Breast epithelium (tissue), 4 donors: ENCODE data around the gene MAFB. TPM values are rescaled to one million over a fixed set of nuclear protein-coding genes. Genes with fewer than 3 reads are reported as not detected.

Source experiments
- DNase-seq, 2 donors: peaks; one replicate each; pipeline ENCODE4 v3.0.0-alpha.2; 2019; ENCODE audit warnings: low spot score in 2 of 2
- H3K27ac ChIP-seq, 2 donors: fragments of 200-600 bp; sonication (generic) in 1 of 2; one replicate each; pipeline ENCODE4 v1.5.1; 2016 to 2019; ENCODE audit warnings: mild to moderate bottlenecking in 1 of 2
- H3K27me3 ChIP-seq, 2 donors: fragments of 200-600 bp; sonication (generic) in 1 of 2; one replicate each; pipeline versions ENCODE4 v1.5.1 to v1.6.0; 2017 to 2019; ENCODE audit warnings: control low read depth in 1 of 2, mild to moderate bottlenecking in 1 of 2
- H3K36me3 ChIP-seq: fragments of 200-600 bp; one replicate; pipeline ENCODE4 v1.5.1; 2019
- H3K4me1 ChIP-seq, 2 donors: fragments of 200-600 bp; sonication (generic); one replicate each; pipeline ENCODE4 v1.5.1; 2016 to 2019; ENCODE audit warnings: control low read depth in 1 of 2
- H3K4me3 ChIP-seq, 3 donors: fragments of 200-600 bp; sonication (generic); 1 replicate in 2 of 3; 2 replicates in 1 of 3; pipeline ENCODE4 v1.5.1; 2016 to 2019; ENCODE audit warnings: mild to moderate bottlenecking in 3 of 3, moderate library complexity in 2 of 3
- H3K9me3 ChIP-seq, 2 donors: fragments of 200-600 bp; sonication (generic) in 1 of 2; one replicate each; pipeline ENCODE4 v1.5.1; 2016 to 2019; ENCODE audit warnings: control low read depth in 1 of 2
- CTCF ChIP-seq, 3 donors: fragments of 450-650 bp; IDR thresholded peaks; one replicate each; pipeline ENCODE4 v1.5.1; 2016 to 2017; ENCODE audit warnings: antibody characterized with exemption in 3 of 3, mild to moderate bottlenecking in 3 of 3, moderate library complexity in 3 of 3
- POLR2A ChIP-seq: fragments of 450-650 bp; IDR thresholded peaks from one replicate; pipeline ENCODE4 v1.6.1; 2016; ENCODE audit warnings: antibody characterized with exemption, mild to moderate bottlenecking, moderate library complexity
- POLR2AphosphoS5 ChIP-seq, 3 donors: sonication (generic); formaldehyde crosslinking; IDR thresholded peaks; one replicate each; pipeline ENCODE4 v1.6.1; 2017; ENCODE audit warnings: antibody characterized with exemption in 3 of 3
- intact Hi-C: fragments of 100-400 bp; cut with DNase I; formaldehyde crosslinking; loops from one replicate; pipeline ENCODE4 v1.15.1; 2023; ENCODE audit warnings: low total_unique reads
- total RNA-seq, 3 donors: library from RNA; depleted of rRNA; stranded (reverse); fragments of >200 nt; gene quantifications; one replicate each; pipeline ENCODE4 v1.1.0, GENCODE V29; 2016

The MAFB gene
- total RNA-seq, 3 donors from 2014 or later, result 39.0 to 148 (median 43.9) TPM

DNA sequence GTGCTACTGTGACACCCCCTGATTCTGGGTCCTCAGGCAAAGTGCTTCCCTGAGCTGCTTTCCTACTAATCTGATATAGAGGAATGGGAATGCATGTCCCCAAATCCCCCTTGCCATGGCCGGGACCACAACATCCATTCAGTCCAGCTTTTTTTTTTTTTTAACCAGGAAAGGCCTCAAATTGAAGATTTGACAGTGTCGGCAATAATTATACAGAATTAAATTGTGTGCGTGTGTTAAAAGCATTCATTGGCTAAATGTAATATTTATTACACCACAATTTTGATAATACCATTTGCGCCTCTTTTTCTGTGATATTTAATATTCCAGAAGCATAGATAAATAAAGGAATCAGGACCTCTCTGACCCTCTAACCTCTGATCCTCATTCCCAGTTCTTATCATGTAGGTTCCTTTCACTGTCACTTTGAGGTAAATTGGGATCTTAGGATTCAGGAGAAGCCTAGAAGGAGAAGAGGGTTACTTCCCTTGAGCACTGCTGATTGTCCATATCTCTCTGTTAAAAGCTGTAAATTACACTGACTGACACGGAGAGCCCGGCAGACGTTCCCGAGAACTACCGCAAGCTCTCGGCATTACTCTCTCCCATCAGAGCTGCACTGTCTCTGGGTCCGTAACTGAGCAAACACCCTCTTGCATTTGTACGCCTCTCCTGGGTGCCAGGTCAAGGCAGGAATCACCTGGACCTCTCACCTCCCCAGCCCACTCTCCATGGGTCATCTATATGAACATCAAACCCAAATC is 29.4 kb upstream of the MAFB start:
- H3K9me3 ChIP-seq, result no peaks in the 10 kb centered on the region
- DNase-seq, result no peak
- H3K4me1 ChIP-seq, result no peaks in the 10 kb centered on the region
- no peak for TF ChIP-seq POLR2A
- TF ChIP-seq POLR2AphosphoS5 (IDR thresholded peaks at IDR 0.05), result no peak
- no peak for TF ChIP-seq CTCF (IDR thresholded peaks at IDR 0.05)
- no peak overlapping the region for H3K4me3 ChIP-seq
- intact Hi-C loops, result no loop called here
- no peak overlapping the region for H3K27ac ChIP-seq
- H3K36me3 ChIP-seq, result no peaks in the 10 kb centered on the region
- H3K27me3 ChIP-seq, result no peaks in the 10 kb centered on the region

DNA sequence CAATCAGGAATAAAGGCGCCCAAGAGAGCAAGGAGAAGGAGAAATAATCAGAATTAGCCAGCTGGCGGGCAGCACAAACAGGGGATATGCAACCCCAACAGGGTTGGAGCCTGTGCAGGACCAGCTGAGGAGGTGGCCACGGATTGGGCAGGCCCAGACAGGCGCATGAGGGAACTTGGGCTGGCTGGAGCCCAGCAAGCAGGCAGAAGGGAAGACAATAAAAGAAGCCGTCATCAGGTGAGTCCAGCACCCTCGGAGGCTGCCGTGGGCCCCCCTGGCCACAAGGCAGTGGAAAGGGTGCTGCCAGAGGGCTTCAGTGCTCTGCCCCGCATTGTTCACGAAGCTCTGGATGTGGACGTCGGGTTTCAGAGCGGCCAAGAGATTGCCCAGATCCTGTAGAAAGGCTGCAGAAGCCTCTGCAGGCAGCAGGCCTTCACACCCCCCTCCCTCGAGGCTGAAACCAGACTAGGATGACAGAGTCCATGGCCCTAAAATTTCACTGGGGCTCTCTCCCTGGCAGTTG is 28.4 kb upstream of the MAFB start:
- Histone ChIP-seq H3K36me3 (no peaks in the 10 kb centered on the region), H3K27ac (no peak overlapping the region), H3K4me1 (no peaks in the 10 kb centered on the region), H3K4me3 (no peak overlapping the region), H3K27me3 (no peaks in the 10 kb centered on the region), H3K9me3 (no peaks in the 10 kb centered on the region)
- no peak for TF ChIP-seq POLR2A
- no peak for TF ChIP-seq CTCF (IDR thresholded peaks at IDR 0.05)
- TF ChIP-seq POLR2AphosphoS5 (IDR thresholded peaks at IDR 0.05), result no peak
- DNase-seq, result no peak
- intact Hi-C loops, result no loop called here

GRCh38 chr20:40715491-40715890 is 26.5 kb upstream of the MAFB start:
- H3K27me3 ChIP-seq, result no peaks in the 10 kb centered on the region
- no peaks in the 10 kb centered on the region for H3K4me1 ChIP-seq
- no peak overlapping the region for H3K4me3 ChIP-seq
- H3K36me3 ChIP-seq, result no peaks in the 10 kb centered on the region
- TF ChIP-seq CTCF (IDR thresholded peaks at IDR 0.05) (no peak), POLR2A (no peak)
- intact Hi-C loops, result no loop called here
- DNase-seq, result no peak
- no peaks in the 10 kb centered on the region for H3K9me3 ChIP-seq
- no peak overlapping the region for H3K27ac ChIP-seq

GRCh38 chr20:40714916-40715315 is 25.9 kb upstream of the MAFB start:
- no peaks in the 10 kb centered on the region for H3K4me1 ChIP-seq
- intact Hi-C loops, result no loop called here
- no peaks in the 10 kb centered on the region for H3K27me3 ChIP-seq
- H3K27ac ChIP-seq, result no peak overlapping the region
- H3K4me3 ChIP-seq, result no peak overlapping the region
- TF ChIP-seq POLR2A (no peak), CTCF (IDR thresholded peaks at IDR 0.05) (no peak), POLR2AphosphoS5 (IDR thresholded peaks at IDR 0.05) (no peak)
- H3K36me3 ChIP-seq, result no peaks in the 10 kb centered on the region
- DNase-seq, result no peak
- H3K9me3 ChIP-seq, result no peaks in the 10 kb centered on the region

DNA sequence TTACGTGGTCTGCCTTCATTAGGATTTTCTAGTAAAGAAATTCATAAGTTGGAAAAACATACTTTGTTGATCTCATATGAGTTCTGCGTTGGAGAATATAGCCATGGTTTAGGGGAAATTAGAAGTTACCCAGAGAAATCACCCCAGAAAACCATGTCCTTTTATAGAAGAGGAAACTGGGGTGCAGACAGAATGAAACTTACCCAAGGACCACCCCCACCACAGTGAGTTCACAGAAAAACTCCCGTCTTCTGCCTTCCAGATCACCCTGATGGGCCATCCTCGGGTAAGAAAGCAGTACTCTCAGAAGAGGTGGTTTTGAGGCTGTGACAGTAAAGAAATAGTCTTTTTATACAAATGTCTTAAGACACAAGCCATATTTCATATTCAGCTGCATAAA is 25.1 kb upstream of the MAFB start:
- no peak overlapping the region for H3K27ac ChIP-seq
- no peaks in the 10 kb centered on the region for H3K36me3 ChIP-seq
- DNase-seq, result no peak
- H3K4me3 ChIP-seq, result no peak overlapping the region
- intact Hi-C loops, result no loop called here
- H3K4me1 ChIP-seq, result no peaks in the 10 kb centered on the region
- H3K27me3 ChIP-seq, result no peaks in the 10 kb centered on the region
- no peaks in the 10 kb centered on the region for H3K9me3 ChIP-seq
- TF ChIP-seq CTCF (IDR thresholded peaks at IDR 0.05) (no peak), POLR2A (no peak), POLR2AphosphoS5 (IDR thresholded peaks at IDR 0.05) (no peak)
